ENCODE results near the gene SCYGR2. TPM values are rescaled to one million over a fixed set of nuclear protein-coding genes. Genes with fewer than 3 reads are reported as not detected.

SCYGR2 gene
- total RNA-seq, 1 donor, result not detected

GRCh38 chr2:227614246-227614645 is 15.6 kb downstream of the SCYGR2 start:
- H3K36me3 ChIP-seq (ENCODE audit: insufficient read depth, low read length), result no peaks in the 10 kb centered on the region
- H3K27ac ChIP-seq (ENCODE audit: low read depth, low read length), result no peak overlapping the region
- no peaks in the 10 kb centered on the region for H3K9me3 ChIP-seq (ENCODE audit: low read depth, low read length)
- no peaks in the 10 kb centered on the region for H4K20me1 ChIP-seq (ENCODE audit: insufficient read depth, low read length)
- no peaks in the 10 kb centered on the region for H3K4me1 ChIP-seq (ENCODE audit: insufficient read depth, low read length)
- no peaks in the 10 kb centered on the region for H3K79me2 ChIP-seq (ENCODE audit: insufficient read depth, low read length)
- no peak overlapping the region for H2AFZ ChIP-seq (ENCODE audit: low read length)
- no peaks in the 10 kb centered on the region for H3K27me3 ChIP-seq (ENCODE audit: insufficient read depth, low read length)
- no peak for DNase-seq (ENCODE audit: insufficient read length, low spot score, missing footprints)
- no peak overlapping the region for H3K4me3 ChIP-seq (ENCODE audit: insufficient read depth, low read length)
- TF ChIP-seq CTCF (IDR thresholded peaks at IDR 0.05; ENCODE audit: extremely low read depth, low read depth, low read length), result no peak
- no peak overlapping the region for H3K4me2 ChIP-seq (ENCODE audit: insufficient read depth, low read length)

DNA sequence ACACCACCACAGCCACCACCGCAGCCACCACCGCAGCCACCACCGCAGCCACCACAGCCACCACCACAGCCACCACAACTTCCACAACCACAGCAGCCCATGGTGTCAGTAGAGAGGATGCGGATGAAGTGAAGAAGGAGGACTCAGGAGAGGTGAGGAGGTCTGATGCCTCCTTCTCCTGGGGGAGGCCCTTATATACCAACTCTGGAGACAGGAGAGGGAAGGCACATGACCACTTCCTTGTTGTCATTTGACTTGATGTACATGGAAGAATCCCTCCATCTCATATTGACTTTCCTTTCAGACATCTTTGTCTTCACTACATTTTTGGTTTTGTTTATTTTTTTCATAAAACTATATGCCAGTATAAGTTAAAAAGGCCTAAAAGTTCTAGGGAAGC is 16.0 kb downstream of the SCYGR2 start, which contains the start of gene SCYGR3:
SCYGR3 (minus strand) TSS at position 101 of the 400 bp plus-strand sequence; CDS start at position 101, 0 bp downstream.
- Histone ChIP-seq H3K27me3 (ENCODE audit: insufficient read depth, low read length) (no peaks in the 10 kb centered on the region), H3K4me1 (ENCODE audit: insufficient read depth, low read length) (no peaks in the 10 kb centered on the region), H3K27ac (ENCODE audit: low read depth, low read length) (no peak within 1 kb of the TSS), H4K20me1 (ENCODE audit: insufficient read depth, low read length) (no peaks in the 10 kb centered on the region), H3K9me3 (ENCODE audit: low read depth, low read length) (no peaks in the 10 kb centered on the region), H3K36me3 (ENCODE audit: insufficient read depth, low read length) (no peaks in the 10 kb centered on the region), H2AFZ (ENCODE audit: low read length) (no peak within 1 kb of the TSS), H3K79me2 (ENCODE audit: insufficient read depth, low read length) (no peaks in the 10 kb centered on the region), H3K4me3 (ENCODE audit: insufficient read depth, low read length) (no peak within 1 kb of the TSS), H3K4me2 (ENCODE audit: insufficient read depth, low read length) (no peak within 1 kb of the TSS)
- TF ChIP-seq CTCF (IDR thresholded peaks at IDR 0.05; ENCODE audit: extremely low read depth, low read depth, low read length), result no peak
- DNase-seq (ENCODE audit: insufficient read length, low spot score, missing footprints), result no peak

GRCh38 chr2:227615181-227615580 is 16.5 kb downstream of the SCYGR2 start:
- H3K36me3 ChIP-seq (ENCODE audit: insufficient read depth, low read length), result no peaks in the 10 kb centered on the region
- no peak for TF ChIP-seq CTCF (IDR thresholded peaks at IDR 0.05; ENCODE audit: extremely low read depth, low read depth, low read length)
- H3K4me2 ChIP-seq (ENCODE audit: insufficient read depth, low read length), result no peak overlapping the region
- no peak overlapping the region for H2AFZ ChIP-seq (ENCODE audit: low read length)
- H4K20me1 ChIP-seq (ENCODE audit: insufficient read depth, low read length), result no peaks in the 10 kb centered on the region
- no peaks in the 10 kb centered on the region for H3K4me1 ChIP-seq (ENCODE audit: insufficient read depth, low read length)
- H3K27ac ChIP-seq (ENCODE audit: low read depth, low read length), result no peak overlapping the region
- no peaks in the 10 kb centered on the region for H3K79me2 ChIP-seq (ENCODE audit: insufficient read depth, low read length)
- no peak for DNase-seq (ENCODE audit: insufficient read length, low spot score, missing footprints)
- no peak overlapping the region for H3K4me3 ChIP-seq (ENCODE audit: insufficient read depth, low read length)
- H3K27me3 ChIP-seq (ENCODE audit: insufficient read depth, low read length), result no peaks in the 10 kb centered on the region
- H3K9me3 ChIP-seq (ENCODE audit: low read depth, low read length), result no peaks in the 10 kb centered on the region

DNA sequence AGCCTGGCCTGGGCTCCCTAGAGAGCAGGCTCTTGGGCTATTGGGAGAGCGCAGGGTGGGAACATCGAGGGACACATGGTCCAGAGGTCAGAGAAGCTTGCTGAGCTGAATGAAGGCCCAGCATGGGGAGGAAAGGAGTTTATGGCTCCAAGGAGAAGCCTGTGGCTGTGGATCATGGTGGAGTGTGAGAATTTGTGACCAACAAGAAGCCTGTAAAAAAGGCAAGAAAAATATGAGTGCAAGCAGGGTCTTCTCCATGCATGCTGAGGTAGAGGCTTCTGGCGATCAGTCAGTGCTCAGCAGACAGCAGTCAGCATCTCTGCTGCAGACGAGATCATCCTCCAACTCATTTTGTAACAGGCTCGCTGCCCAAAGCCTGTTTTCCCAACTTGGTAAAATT is 17.2 kb downstream of the SCYGR2 start:
- Histone ChIP-seq H4K20me1 (ENCODE audit: insufficient read depth, low read length) (no peaks in the 10 kb centered on the region), H3K79me2 (ENCODE audit: insufficient read depth, low read length) (no peaks in the 10 kb centered on the region), H3K4me1 (ENCODE audit: insufficient read depth, low read length) (no peaks in the 10 kb centered on the region), H3K4me2 (ENCODE audit: insufficient read depth, low read length) (no peak overlapping the region), H2AFZ (ENCODE audit: low read length) (peak overlapping the region; percentile 17), H3K9me3 (ENCODE audit: low read depth, low read length) (no peaks in the 10 kb centered on the region), H3K4me3 (ENCODE audit: insufficient read depth, low read length) (no peak overlapping the region), H3K27me3 (ENCODE audit: insufficient read depth, low read length) (no peaks in the 10 kb centered on the region), H3K27ac (ENCODE audit: low read depth, low read length) (no peak overlapping the region), H3K36me3 (ENCODE audit: insufficient read depth, low read length) (no peaks in the 10 kb centered on the region)
- no peak for TF ChIP-seq CTCF (IDR thresholded peaks at IDR 0.05; ENCODE audit: extremely low read depth, low read depth, low read length)
- peak; percentile 72 for DNase-seq (ENCODE audit: insufficient read length, low spot score, missing footprints)

All from osteoblast (primary cell).